ENCODE measurements around the gene SSTR1.
"Not testable (repeated sequence)": the region's sequence is repeated elsewhere in the genome, so short reads cannot be mapped to it uniquely, and the experiment has no call there.

Gene SSTR1, protein sequence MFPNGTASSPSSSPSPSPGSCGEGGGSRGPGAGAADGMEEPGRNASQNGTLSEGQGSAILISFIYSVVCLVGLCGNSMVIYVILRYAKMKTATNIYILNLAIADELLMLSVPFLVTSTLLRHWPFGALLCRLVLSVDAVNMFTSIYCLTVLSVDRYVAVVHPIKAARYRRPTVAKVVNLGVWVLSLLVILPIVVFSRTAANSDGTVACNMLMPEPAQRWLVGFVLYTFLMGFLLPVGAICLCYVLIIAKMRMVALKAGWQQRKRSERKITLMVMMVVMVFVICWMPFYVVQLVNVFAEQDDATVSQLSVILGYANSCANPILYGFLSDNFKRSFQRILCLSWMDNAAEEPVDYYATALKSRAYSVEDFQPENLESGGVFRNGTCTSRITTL

GRCh38 chr14:38207736-38208617 is at the start of gene SSTR1:
Gene SSTR1 (plus strand): TSS chr14:38207904. CDS start chr14:38209390, 1,486 bp downstream.
- ATAC-seq (peak; percentile 15), DNase-seq (no peak)
- Mint-ChIP-seq H3K4me1 (peaks cover 42% of the 10 kb centered on the region), H3K9me3 (no peaks in the 10 kb centered on the region), H3K4me3 (peak within 1 kb of the TSS; percentile 57 to 82), H3K27me3 (peaks cover 57% of the 10 kb centered on the region), H3K27ac (no peak within 1 kb of the TSS)

DNA sequence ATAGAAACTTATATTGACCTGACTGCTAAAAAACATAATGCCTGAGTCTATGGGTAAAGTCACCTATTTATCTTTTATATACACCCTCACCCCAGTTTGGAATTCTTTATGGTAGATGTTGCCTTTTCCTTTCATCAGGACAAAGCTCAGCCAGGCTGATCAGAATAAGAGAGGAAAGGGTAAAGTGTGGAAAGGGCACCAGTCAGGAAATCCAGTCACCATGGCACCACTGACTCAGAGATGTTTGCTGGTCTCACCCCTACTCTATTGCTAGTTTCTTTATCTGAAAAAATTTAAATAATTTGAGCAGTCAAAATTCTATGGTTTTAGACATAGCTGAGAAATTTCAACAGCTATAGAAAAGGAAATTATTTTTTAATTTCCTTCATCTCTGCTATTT is 49.2 kb upstream of the SSTR1 start:
- ATAC-seq (no peak), DNase-seq (no peak)
- Mint-ChIP-seq H3K27ac (no peak overlapping the region), H3K9me3 (no peaks in the 10 kb centered on the region), H3K4me3 (no peak overlapping the region), H3K4me1 (no peaks in the 10 kb centered on the region), H3K27me3 (no peaks in the 10 kb centered on the region)

DNA sequence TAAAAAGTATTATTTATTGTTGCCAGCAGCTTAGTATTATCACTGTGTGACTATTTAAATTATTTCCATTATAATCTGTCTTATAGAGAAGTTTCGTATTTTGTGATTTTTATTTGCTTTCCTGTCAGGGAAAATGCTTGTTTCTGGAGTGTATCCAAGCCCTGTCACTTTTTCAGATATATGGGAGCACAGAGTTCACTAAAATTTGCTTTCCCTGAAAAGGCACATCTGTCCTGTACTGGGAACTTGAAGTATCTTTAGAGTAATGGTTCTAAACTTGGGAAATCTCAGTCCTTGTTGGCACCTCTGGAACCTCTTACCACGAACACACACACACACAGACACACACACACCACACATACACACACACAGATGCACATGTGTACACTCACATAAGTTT is 39.3 kb upstream of the SSTR1 start:
- Mint-ChIP-seq H3K4me3 (no peak overlapping the region), H3K27ac (no peak overlapping the region), H3K27me3 (no peaks in the 10 kb centered on the region), H3K4me1 (no peaks in the 10 kb centered on the region), H3K9me3 (no peaks in the 10 kb centered on the region)
- no peak for DNase-seq
- ATAC-seq, result no peak

GRCh38 chr14:38171197-38171596 is 36.5 kb upstream of the SSTR1 start:
- Mint-ChIP-seq H3K4me1 (peaks cover 10% of the 10 kb centered on the region), H3K9me3 (peaks cover 4 to 10% of the 10 kb centered on the region in 2 donors), H3K4me3 (no peak overlapping the region), H3K27me3 (no peaks in the 10 kb centered on the region), H3K27ac (no peak overlapping the region)
- DNase-seq, result no peak
- ATAC-seq, result no peak

DNA sequence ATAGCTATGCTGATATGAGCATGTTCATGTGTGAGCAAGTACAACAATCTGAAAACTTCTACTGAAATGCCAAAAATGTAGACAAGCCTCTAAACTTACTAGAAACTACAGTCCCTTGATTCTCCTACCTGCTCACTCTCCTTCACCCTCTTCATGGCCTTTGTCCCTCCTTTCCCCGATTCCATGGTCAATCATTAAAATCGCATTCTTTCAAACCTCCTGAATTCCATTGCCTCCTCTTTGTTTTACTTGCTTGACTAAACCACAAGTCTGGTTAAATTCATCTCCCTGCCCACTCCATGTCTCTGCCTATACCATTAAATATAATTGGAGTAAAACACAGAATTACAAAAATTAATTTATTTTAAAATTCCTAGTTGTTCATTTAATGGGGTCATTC is 33.0 kb upstream of the SSTR1 start:
- peaks cover 22 to 24% of the 10 kb centered on the region in 2 donors for H3K9me3 Mint-ChIP-seq
- H3K27me3 Mint-ChIP-seq, result no peaks in the 10 kb centered on the region
- no peak overlapping the region for H3K4me3 Mint-ChIP-seq
- peaks cover 10% of the 10 kb centered on the region for H3K4me1 Mint-ChIP-seq
- DNase-seq (no peak), ATAC-seq (no peak)
- H3K27ac Mint-ChIP-seq, result peak overlapping the region in 1 of 2 donors; percentile 28

- H3K27me3 Mint-ChIP-seq, result no peaks in the 10 kb centered on the region
- H3K9me3 Mint-ChIP-seq, result peaks cover 24 to 30% of the 10 kb centered on the region in 2 donors
- no peak overlapping the region for H3K27ac Mint-ChIP-seq
- DNase-seq (no peak), ATAC-seq (peak; percentile 52)
- no peak overlapping the region for H3K4me3 Mint-ChIP-seq
- H3K4me1 Mint-ChIP-seq, result peaks cover 10% of the 10 kb centered on the region
Observed at GRCh38 chr14:38175658-38176057, 32.0 kb upstream of the SSTR1 start.

DNA sequence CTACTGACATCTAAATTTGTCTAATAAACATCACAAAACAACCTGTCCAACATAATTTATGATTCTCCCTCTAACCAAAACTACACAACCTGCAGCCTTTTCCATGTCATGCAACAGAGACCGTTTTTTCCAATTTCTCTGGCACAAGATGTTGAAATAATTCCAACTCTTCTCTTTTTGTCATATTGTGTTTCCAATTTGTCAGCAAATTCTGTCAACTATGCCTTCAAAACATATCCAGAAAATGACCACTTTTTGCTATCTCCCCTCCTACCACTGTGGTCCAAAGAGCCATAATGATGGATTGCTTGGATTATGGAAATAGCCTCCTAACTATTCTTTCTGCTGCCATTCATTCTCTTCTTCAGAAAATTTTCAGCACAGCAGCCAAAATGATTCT is 31.3 kb upstream of the SSTR1 start:
- no peak for ATAC-seq
- peaks cover 10% of the 10 kb centered on the region for H3K4me1 Mint-ChIP-seq
- peaks cover 24 to 30% of the 10 kb centered on the region in 2 donors for H3K9me3 Mint-ChIP-seq
- H3K4me3 Mint-ChIP-seq, result no peak overlapping the region
- no peak for DNase-seq
- H3K27ac Mint-ChIP-seq, result no peak overlapping the region
- no peaks in the 10 kb centered on the region for H3K27me3 Mint-ChIP-seq

DNA sequence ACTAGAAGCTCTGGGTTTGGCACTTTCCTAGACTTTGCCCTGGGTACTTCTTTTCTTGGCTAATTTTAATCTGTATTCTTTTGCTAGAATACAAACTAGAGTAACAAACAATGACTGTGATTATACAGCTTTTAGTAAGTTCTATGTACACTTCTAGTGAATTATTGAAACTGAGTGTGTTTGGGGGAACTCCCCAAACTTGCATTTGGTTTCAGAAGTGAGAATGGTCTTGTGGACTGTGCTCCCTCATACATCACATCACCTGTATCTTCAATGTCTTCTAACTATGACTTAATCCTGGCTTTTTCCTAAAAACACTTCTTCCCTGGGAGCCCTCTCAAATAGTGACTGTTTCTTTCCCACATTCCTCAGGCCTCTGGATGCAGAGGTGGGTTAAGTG is 23.6 kb upstream of the SSTR1 start:
- H3K27ac Mint-ChIP-seq, result no peak overlapping the region
- H3K9me3 Mint-ChIP-seq, result peaks cover 8 to 13% of the 10 kb centered on the region in 2 donors
- ATAC-seq (peak; percentile 63), DNase-seq (no peak)
- no peaks in the 10 kb centered on the region for H3K27me3 Mint-ChIP-seq
- H3K4me3 Mint-ChIP-seq, result no peak overlapping the region
- H3K4me1 Mint-ChIP-seq, result peaks cover 16% of the 10 kb centered on the region

- H3K9me3 Mint-ChIP-seq, result peaks cover 0 to 4% of the 10 kb centered on the region in 2 donors
- peaks cover 16% of the 10 kb centered on the region for H3K4me1 Mint-ChIP-seq
- ATAC-seq (no peak), DNase-seq (no peak)
- H3K27ac Mint-ChIP-seq, result no peak overlapping the region
- no peak overlapping the region for H3K4me3 Mint-ChIP-seq
- no peaks in the 10 kb centered on the region for H3K27me3 Mint-ChIP-seq
Observed at GRCh38 chr14:38185671-38186070, 22.0 kb upstream of the SSTR1 start.

GRCh38 chr14:38186216-38186615 is 21.5 kb upstream of the SSTR1 start:
- no peaks in the 10 kb centered on the region for H3K27me3 Mint-ChIP-seq
- H3K9me3 Mint-ChIP-seq, result peaks cover 0 to 4% of the 10 kb centered on the region in 2 donors
- ATAC-seq (no peak), DNase-seq (no peak)
- H3K4me1 Mint-ChIP-seq, result peaks cover 16% of the 10 kb centered on the region
- H3K27ac Mint-ChIP-seq, result no peak overlapping the region
- no peak overlapping the region for H3K4me3 Mint-ChIP-seq

GRCh38 chr14:38187528-38187927 is 20.2 kb upstream of the SSTR1 start:
- no peak for ATAC-seq
- no peak for DNase-seq
- Mint-ChIP-seq H3K27ac (no peak overlapping the region), H3K27me3 (no peaks in the 10 kb centered on the region), H3K4me1 (peaks cover 16% of the 10 kb centered on the region), H3K4me3 (no peak overlapping the region), H3K9me3 (peaks cover 0 to 4% of the 10 kb centered on the region in 2 donors)

GRCh38 chr14:38189930-38190726 is 17.6 kb upstream of the SSTR1 start:
- H3K27ac Mint-ChIP-seq, result no peak overlapping the region
- H3K9me3 Mint-ChIP-seq, result no peaks in the 10 kb centered on the region
- H3K4me3 Mint-ChIP-seq, result no peak overlapping the region
- ATAC-seq, result no peak
- H3K4me1 Mint-ChIP-seq, result peaks cover 8% of the 10 kb centered on the region
- DNase-seq, result no peak
- H3K27me3 Mint-ChIP-seq, result no peaks in the 10 kb centered on the region

GRCh38 chr14:38190846-38191245 is 16.9 kb upstream of the SSTR1 start:
- not testable (repeated sequence) for ATAC-seq, H3K9me3 Mint-ChIP-seq, H3K4me3 Mint-ChIP-seq, H3K27me3 Mint-ChIP-seq, DNase-seq, H3K4me1 Mint-ChIP-seq
- peak overlapping the region in 1 of 2 donors; percentile 35 for H3K27ac Mint-ChIP-seq

DNA sequence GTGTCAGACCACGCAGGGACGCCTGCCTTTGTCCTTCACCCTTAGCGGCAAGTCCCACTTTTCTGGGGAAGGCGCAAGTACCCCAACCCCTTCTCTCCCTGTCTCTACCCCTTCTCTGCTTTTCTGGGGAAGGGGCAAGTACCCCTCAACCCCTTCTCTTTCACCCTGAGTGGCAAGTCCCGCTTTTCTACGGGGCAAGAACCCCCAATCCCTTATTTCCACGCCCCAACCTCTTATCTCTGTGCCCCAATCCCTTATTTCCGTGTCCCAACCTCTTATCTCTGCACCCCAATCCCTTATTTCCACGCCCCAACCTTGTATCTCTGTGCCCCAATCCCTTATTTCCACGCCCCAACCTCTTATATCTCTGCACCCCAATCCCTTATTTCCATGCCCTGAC is 16.2 kb upstream of the SSTR1 start:
- H3K27ac Mint-ChIP-seq, H3K9me3 Mint-ChIP-seq, H3K4me1 Mint-ChIP-seq, ATAC-seq, DNase-seq, H3K27me3 Mint-ChIP-seq, H3K4me3 Mint-ChIP-seq: not testable (repeated sequence)

DNA sequence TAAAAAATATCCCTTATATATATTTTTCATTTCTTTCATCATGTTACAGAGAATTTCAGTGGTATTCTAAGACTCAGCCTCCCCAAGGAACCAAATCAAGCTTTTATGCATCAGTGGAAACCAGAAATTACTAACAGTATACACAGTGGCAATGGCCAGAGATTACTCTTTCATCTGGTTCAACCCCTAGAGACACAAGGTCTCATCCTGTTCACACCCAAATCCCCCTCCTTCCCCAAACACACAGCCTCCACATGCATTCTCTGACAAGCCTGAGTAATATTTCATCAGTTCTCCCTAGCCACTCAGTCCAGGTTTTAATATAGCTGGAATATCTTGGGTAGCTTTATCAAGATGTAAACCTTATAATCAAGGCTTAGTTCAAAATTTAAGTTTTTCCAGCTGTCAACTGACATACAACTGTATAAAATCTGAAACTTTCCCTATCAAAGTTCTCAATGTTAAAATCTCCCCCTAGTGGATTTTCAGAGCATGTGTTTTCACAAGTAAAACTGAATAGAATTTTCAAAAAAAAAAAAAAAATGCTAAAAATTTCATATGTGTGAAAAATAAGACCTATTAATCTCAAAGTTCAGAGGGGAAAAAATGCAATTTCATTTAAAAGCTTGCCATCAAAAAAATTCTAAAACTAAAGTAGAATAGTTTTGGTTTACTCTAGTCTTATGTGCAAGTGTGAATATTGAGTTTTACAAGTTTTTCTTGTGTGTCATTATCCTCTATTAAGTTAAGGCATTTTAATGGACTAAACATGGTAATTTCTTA is 10.5 kb upstream of the SSTR1 start:
- ATAC-seq (peak; percentile 54), DNase-seq (no peak)
- H3K4me1 Mint-ChIP-seq, result peaks cover 4% of the 10 kb centered on the region
- no peak overlapping the region for H3K4me3 Mint-ChIP-seq
- H3K27me3 Mint-ChIP-seq, result no peaks in the 10 kb centered on the region
- H3K27ac Mint-ChIP-seq, result no peak overlapping the region
- H3K9me3 Mint-ChIP-seq, result no peaks in the 10 kb centered on the region

All from stimulated activated naive CD8-positive, alpha-beta T cell treated with anti-CD3 and anti-CD28 coated beads, Interleukin-15, amount 100 ng/mL, for 72 hours (primary cell).